ENCODE results near the gene VPS26C. TPM values are rescaled to one million over a fixed set of nuclear protein-coding genes. Genes with fewer than 3 reads are reported as not detected.

The VPS26C gene
- total RNA-seq, 6 experiments from 2014 or later = 27.4 to 52.3 (median 31.3) TPM

DNA sequence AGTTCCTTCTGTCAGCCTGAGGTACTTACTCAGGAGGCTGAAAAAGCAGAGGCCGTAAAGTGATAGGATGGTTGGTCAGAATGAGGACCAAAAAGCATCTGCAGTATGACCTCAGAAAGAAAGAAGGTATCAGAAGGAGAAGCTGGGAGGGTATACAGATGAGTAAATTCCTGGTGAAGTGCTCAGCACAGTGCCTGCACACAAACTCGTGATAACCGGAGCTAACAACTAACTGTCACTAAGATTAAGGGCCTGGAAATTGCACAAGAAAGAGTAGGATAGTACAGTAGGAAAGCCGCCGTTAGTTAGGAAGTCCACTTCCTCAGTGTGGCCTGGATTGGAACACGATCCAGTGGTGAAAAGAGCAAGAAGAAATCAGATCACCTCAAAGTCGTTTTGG, 62.6 kb downstream of the VPS26C start:
- Histone ChIP-seq H3K36me3 (peaks cover 0 to 29% (median 5%) of the 10 kb centered on the region in 4 donors), H3K9me3 (no peaks in the 10 kb centered on the region), H3K4me1 (no peaks in the 10 kb centered on the region), H3K27ac (no peak overlapping the region), H3K4me3 (no peak overlapping the region), H3K27me3 (no peaks in the 10 kb centered on the region)
- 70% methylated on average over 7 of the region's 7 CpGs for WGBS (ENCODE audit: insufficient coverage, low coverage, low lambda C conversion rate, missing lambda C conversion rate)
- TF ChIP-seq POLR2A (IDR thresholded peaks at IDR 0.05) = no peak
- TF ChIP-seq CTCF (IDR thresholded peaks at IDR 0.05) = no peak
- intact Hi-C loops (cut with DNase I) = no loop called here
- no peak for DNase-seq
- no peak for ATAC-seq

GRCh38 chr21:37202221-37203110, 64.7 kb downstream of the VPS26C start:
- TF ChIP-seq POLR2A (IDR thresholded peaks at IDR 0.05) (no peak), CTCF (IDR thresholded peaks at IDR 0.05) (no peak)
- DNase-seq = no peak
- Histone ChIP-seq H3K36me3 (peaks cover 0 to 48% (median 8%) of the 10 kb centered on the region in 4 donors), H3K27me3 (no peaks in the 10 kb centered on the region), H3K27ac (no peak overlapping the region), H3K4me1 (no peaks in the 10 kb centered on the region), H3K9me3 (no peaks in the 10 kb centered on the region), H3K4me3 (no peak overlapping the region)
- WGBS (ENCODE audit: insufficient coverage, low coverage, low lambda C conversion rate, missing lambda C conversion rate) = 89% methylated on average over 14 of the region's 14 CpGs
- intact Hi-C loops (cut with DNase I) = no loop called here
- ATAC-seq = no peak

DNA sequence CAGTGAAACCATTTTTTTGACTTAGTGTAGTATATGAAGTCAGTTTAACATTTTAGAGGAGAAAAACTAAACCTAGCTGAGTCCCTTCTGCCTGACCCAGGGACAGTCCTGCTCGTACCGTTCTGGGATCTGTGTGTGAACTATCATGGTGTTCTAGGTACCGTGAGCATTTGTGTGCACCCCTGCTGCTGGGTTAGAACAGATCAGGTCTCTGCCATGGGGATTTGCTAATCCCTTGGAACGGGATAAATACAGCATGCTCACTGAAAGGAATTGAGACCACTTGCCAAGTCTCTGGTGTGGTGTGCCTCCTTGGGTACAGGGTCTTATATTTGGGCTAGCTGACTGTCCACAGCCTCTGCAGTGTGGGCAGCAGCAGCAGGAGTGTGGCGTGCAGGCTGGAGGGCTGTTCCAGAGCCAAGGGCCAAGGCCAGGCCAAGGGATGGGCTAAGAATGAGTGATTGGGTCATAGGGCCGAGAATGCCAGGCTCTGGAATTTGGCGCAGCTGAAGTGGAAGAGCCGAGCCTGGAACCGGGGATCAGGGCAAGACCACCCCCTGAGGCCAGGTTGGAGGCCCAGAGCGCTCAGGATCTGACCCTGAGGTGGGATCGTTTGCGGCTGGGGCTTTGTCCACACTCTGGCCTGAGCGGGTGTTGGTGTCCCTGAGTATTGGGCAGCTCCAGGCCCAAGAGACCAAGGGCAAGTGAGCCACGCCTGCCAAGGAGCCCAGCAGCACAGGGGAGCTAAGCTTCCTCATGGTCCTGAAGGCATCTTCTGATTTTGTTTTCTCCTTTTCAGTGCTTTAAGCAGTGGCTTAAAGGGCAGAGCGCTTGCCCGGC, 66.3 kb downstream of the VPS26C start:
- WGBS (ENCODE audit: insufficient coverage, low coverage, low lambda C conversion rate, missing lambda C conversion rate) = 85% methylated on average over 4 of the region's 16 CpGs
- ATAC-seq = peak in 1 of 4 donors; percentile 35
- H3K36me3 ChIP-seq = peaks cover 0 to 63% (median 8%) of the 10 kb centered on the region in 4 donors

More for the DNA sequence above, 66.3 kb downstream of the VPS26C start:
- Histone ChIP-seq H3K4me3 (no peak overlapping the region), H3K27ac (no peak overlapping the region), H3K4me1 (no peaks in the 10 kb centered on the region), H3K9me3 (no peaks in the 10 kb centered on the region), H3K27me3 (no peaks in the 10 kb centered on the region)
- intact Hi-C loops (cut with DNase I) = no loop called here
- no peak for DNase-seq
- TF ChIP-seq CTCF (IDR thresholded peaks at IDR 0.05) = no peak
- TF ChIP-seq POLR2A (IDR thresholded peaks at IDR 0.05) = no peak

Data from right lobe of liver (tissue), 6 donors.